OCI-LY7 (cell line): ENCODE results near the gene PNLIPRP3. TPM values are rescaled to one million over a fixed set of nuclear protein-coding genes. Genes with fewer than 3 reads are reported as not detected.

Experiments
- BruUV-seq: library from RNA; stranded (reverse); fragments of 400-500 nt; replicated peaks from 2 replicates; lab custom pipeline; 2021; lab: Mats Ljungman, UMichigan
- CTCF ChIA-PET: fragments of 300-600 bp; sonication (Branson Sonifier 250); formaldehyde crosslinking; loops from one replicate; lab custom pipeline; 2022; ENCODE audit warnings: antibody characterized with exemption; ENCODE audit not compliant: unreplicated experiment; lab: Charles Lee
- POLR2A ChIA-PET: fragments of 300-600 bp; sonication (Branson Sonifier 250); formaldehyde crosslinking; loops from one replicate; lab custom pipeline; 2022; ENCODE audit warnings: antibody characterized with exemption; lab: Charles Lee
- DNase-seq: peaks from one replicate; pipeline ENCODE4 v3.0.0-alpha.2; 2015; ENCODE audit warnings: low spot score
- H2AFZ ChIP-seq: fragments of 200-600 bp; sonication (generic), shearing (Covaris generic); 2 replicates; pipeline ENCODE4 v1.6.1; 2014; ENCODE audit warnings: mild to moderate bottlenecking, antibody characterized with exemption, low read length, moderate library complexity
- H3K27ac ChIP-seq: fragments of 200-600 bp; sonication (generic); 2 replicates; pipeline ENCODE4 v1.5.1; 2014; ENCODE audit warnings: mixed run types, low read depth, mild to moderate bottlenecking, moderate library complexity, low read length, inconsistent platforms; ENCODE audit not compliant: poor library complexity, severe bottlenecking
- H3K36me3 ChIP-seq: fragments of 200-600 bp; sonication (generic); 2 replicates; pipeline ENCODE4 v1.6.1; 2014; ENCODE audit warnings: mild to moderate bottlenecking, antibody characterized with exemption, low read length, moderate library complexity, mixed read lengths; ENCODE audit not compliant: insufficient read depth
- H3K4me1 ChIP-seq: fragments of 200-600 bp; sonication (generic); 2 replicates; pipeline ENCODE4 v1.5.1; 2014; ENCODE audit warnings: mild to moderate bottlenecking, low read length; ENCODE audit not compliant: insufficient read depth, poor library complexity, severe bottlenecking
- H3K4me2 ChIP-seq: fragments of 200-600 bp; sonication (generic); 2 replicates; pipeline ENCODE4 v1.6.1; 2014; ENCODE audit warnings: mild to moderate bottlenecking, low read length
- H3K4me3 ChIP-seq: fragments of 200-600 bp; sonication (generic); 2 replicates; pipeline ENCODE4 v1.5.1; 2014; ENCODE audit warnings: mild to moderate bottlenecking, low read depth, low read length; ENCODE audit not compliant: poor library complexity, severe bottlenecking
- H3K79me2 ChIP-seq: fragments of 200-600 bp; sonication (generic); 2 replicates; pipeline ENCODE4 v1.6.1; 2016; ENCODE audit warnings: low read depth, mild to moderate bottlenecking, low read length, moderate library complexity, mixed read lengths; ENCODE audit not compliant: insufficient read depth
- H3K9me2 ChIP-seq: fragments of 200-600 bp; sonication (generic); 2 replicates; pipeline ENCODE4 v1.6.1; 2016; ENCODE audit warnings: mild to moderate bottlenecking, low read length, mixed read lengths; ENCODE audit not compliant: insufficient read depth
- H3K9me3 ChIP-seq: fragments of 200-600 bp; sonication (generic); 2 replicates; pipeline ENCODE4 v1.6.1; 2014; ENCODE audit warnings: mild to moderate bottlenecking, mixed run types, low read length, mixed read lengths
- H4K20me1 ChIP-seq: fragments of 200-600 bp; sonication (generic); 2 replicates; pipeline ENCODE4 v1.6.1; 2014; ENCODE audit warnings: mild to moderate bottlenecking, antibody characterized with exemption, low read length, moderate library complexity, mixed read lengths; ENCODE audit not compliant: insufficient read depth
- CTCF ChIP-seq: fragments of 200-600 bp; sonication (generic); conservative IDR thresholded peaks from 2 replicates; pipeline ENCODE4 v1.5.1; 2014; ENCODE audit warnings: mild to moderate bottlenecking, antibody characterized with exemption, low read length, moderate library complexity, mixed read lengths
- EZH2phosphoT487 ChIP-seq: fragments of 200-600 bp; sonication (generic); IDR thresholded peaks from 2 replicates; pipeline ENCODE4 v1.6.1; 2018; ENCODE audit warnings: low read depth, borderline replicate concordance, mild to moderate bottlenecking, mixed run types, antibody characterized with exemption, low read length, moderate library complexity, mixed read lengths
- intact Hi-C: fragments of 100-400 bp; cut with micrococcal nuclease; formaldehyde crosslinking; loops from one replicate; pipeline ENCODE4 v1.10.0; 2022; ENCODE audit not compliant: unreplicated experiment
- total RNA-seq, 2 experiments: library from RNA; depleted of rRNA in 1 of 2; stranded (reverse); fragments of >200 nt in 1 of 2; shearing (Covaris generic) in 1 of 2; gene quantifications; 2 replicates each; pipeline ENCODE4 v1.2.3, GENCODE V29; 2014 to 2022

PNLIPRP3 gene
- total RNA-seq, 2 experiments from 2014 or later: not detected

- Histone ChIP-seq H3K79me2 (no peaks in the 10 kb centered on the region), H3K36me3 (no peaks in the 10 kb centered on the region), H2AFZ (no peak overlapping the region), H4K20me1 (no peaks in the 10 kb centered on the region), H3K27ac (no peak overlapping the region), H3K4me2 (no peak overlapping the region), H3K4me3 (no peak overlapping the region), H3K9me2 (no peaks in the 10 kb centered on the region), H3K9me3 (no peaks in the 10 kb centered on the region), H3K4me1 (no peaks in the 10 kb centered on the region)
- TF ChIP-seq CTCF (no peak), EZH2phosphoT487 (no peak)
- intact Hi-C loops: no loop called here
- ChIA-PET CTCF (no interaction called here), POLR2A (interaction anchor here (0.6 to 0.7 kb wide), 2 partner anchors 105 to 377 kb away, joined by 3 read pairs; no protein-coding TSS in a partner anchor)
- BruUV-seq: no TSS peak
- DNase-seq: no peak
Measured at GRCh38 chr10:116487522-116488430, 60.1 kb downstream of the PNLIPRP3 start.

GRCh38 chr10:116489460-116489859 lies 61.8 kb downstream of the PNLIPRP3 start:
- H3K4me1 ChIP-seq: no peaks in the 10 kb centered on the region
- no peaks in the 10 kb centered on the region for H3K79me2 ChIP-seq
- H3K27ac ChIP-seq: no peak overlapping the region
- H2AFZ ChIP-seq: no peak overlapping the region
- H3K9me2 ChIP-seq: no peaks in the 10 kb centered on the region
- BruUV-seq: no TSS peak
- H3K4me3 ChIP-seq: no peak overlapping the region
- no peaks in the 10 kb centered on the region for H3K36me3 ChIP-seq
- no peaks in the 10 kb centered on the region for H3K9me3 ChIP-seq
- intact Hi-C loops: no loop called here
- no peak for DNase-seq
- H3K4me2 ChIP-seq: no peak overlapping the region
- TF ChIP-seq EZH2phosphoT487: no peak
- TF ChIP-seq CTCF: no peak
- POLR2A ChIA-PET: interaction anchor here (0.8 kb wide), 1 partner anchor 155 kb away, joined by 3 read pairs; no protein-coding TSS in a partner anchor
- H4K20me1 ChIP-seq: no peaks in the 10 kb centered on the region
- CTCF ChIA-PET: no interaction called here
